HG03039 (cell line): ENCODE results near the gene SPRYD4.
"Not testable (repeated sequence)": the region's sequence is repeated elsewhere in the genome, so short reads cannot be mapped to it uniquely, and the experiment has no call there.

ENCODE experiments used
- ATAC-seq: cut with Tn5 transposase; IDR thresholded peaks from one replicate; pipeline ENCODE4 v1.9.1; 2021; ENCODE audit warnings: mild to moderate bottlenecking, moderate library complexity; ENCODE audit not compliant: unreplicated experiment

Gene SPRYD4

GRCh38 chr12:56476143-56476542, 7.8 kb downstream of the SPRYD4 start:
- no peak for ATAC-seq

DNA sequence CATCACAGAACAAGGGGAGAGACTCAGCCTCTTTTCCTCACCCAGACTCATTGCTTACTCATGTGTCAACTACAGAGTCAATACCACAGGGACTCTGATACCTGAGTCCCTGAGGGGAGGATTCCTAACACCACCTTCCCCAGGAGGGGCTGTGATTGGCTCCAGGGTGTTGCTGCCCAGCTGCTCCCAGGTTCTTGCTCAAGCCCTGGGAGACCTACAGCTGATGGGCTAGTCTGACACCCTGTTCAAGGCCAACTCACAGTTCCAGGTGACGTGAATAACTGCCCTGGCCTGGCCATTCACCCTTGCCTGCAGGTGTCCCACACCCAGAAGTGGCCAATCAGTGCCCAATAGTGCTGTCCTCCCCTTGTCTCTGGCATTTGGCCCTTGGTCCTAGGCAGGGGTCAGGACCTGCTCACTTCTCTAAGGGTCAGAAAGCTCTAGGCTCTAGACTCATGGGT, 8.6 kb downstream of the SPRYD4 start:
- ATAC-seq, result no peak

DNA sequence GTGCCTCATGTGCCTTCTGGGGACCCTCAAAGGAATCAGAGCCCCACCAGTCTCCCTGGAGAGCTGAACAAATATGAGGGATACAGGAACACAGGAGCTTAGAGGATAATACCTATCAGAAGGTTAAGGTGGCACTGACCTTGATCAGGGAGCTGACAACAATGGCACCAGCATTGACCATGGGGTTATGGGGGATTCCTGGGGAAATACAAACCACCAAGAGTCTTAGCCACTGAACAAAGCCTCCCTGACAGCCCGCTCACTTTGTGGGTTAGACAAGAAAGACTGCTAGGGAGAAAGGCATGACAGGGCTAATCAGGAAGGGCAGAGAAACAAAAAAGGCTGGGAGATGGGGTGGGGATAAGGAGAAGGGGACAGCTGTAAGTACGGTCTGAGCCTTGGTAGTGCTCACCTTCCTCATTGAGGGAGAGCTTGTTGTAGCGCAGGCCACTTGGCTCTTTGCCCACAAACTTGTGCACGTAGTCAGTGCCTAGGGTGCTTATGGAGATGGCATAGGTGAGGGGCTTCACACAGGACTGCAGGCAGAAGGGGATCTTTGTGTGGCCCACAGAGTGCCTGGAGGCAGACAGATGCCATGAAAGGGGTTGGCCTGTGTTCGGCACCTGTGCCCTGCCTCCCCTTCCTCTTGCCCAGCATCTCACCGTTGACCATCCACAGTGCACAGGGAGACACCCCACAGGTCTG, 9.3 kb downstream of the SPRYD4 start:
- ATAC-seq, result no peak

DNA sequence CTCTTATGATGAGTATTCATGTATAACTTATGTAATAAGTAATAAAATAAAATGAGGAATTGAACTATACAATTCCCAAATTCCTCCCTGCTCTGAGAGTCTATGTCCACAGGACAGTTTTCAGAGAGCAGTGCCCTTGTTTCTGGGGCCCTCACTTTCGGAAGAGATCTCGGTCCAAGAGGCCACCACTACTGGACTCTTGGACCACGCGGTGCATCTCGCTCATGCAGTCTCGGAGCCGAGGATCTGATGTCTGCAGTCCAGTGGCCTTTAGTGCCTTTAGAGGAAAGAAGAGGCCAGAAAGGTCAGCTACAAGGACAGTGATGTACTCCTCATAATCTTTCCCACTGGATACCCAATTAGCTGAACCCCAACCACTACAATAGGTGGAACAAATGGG, 11.2 kb downstream of the SPRYD4 start:
- no peak for ATAC-seq

- ATAC-seq, result no peak
These were observed 16.2 kb downstream of the SPRYD4 start for GRCh38 chr12:56484566-56484965.

- ATAC-seq, result no peak
These were observed 18.3 kb downstream of the SPRYD4 start for GRCh38 chr12:56486694-56487093.

GRCh38 chr12:56487448-56488040, 19.2 kb downstream of the SPRYD4 start:
- ATAC-seq, result peak; percentile 36

GRCh38 chr12:56488041-56488955, 19.9 kb downstream of the SPRYD4 start, which contains the start of gene GLS2:
GLS2 (minus strand) TSS chr12:56488161; CDS start chr12:56488118, 43 bp downstream.
- ATAC-seq, result peak; percentile 81

- no peak for ATAC-seq
These were observed 22.0 kb downstream of the SPRYD4 start for GRCh38 chr12:56490360-56490759.

DNA sequence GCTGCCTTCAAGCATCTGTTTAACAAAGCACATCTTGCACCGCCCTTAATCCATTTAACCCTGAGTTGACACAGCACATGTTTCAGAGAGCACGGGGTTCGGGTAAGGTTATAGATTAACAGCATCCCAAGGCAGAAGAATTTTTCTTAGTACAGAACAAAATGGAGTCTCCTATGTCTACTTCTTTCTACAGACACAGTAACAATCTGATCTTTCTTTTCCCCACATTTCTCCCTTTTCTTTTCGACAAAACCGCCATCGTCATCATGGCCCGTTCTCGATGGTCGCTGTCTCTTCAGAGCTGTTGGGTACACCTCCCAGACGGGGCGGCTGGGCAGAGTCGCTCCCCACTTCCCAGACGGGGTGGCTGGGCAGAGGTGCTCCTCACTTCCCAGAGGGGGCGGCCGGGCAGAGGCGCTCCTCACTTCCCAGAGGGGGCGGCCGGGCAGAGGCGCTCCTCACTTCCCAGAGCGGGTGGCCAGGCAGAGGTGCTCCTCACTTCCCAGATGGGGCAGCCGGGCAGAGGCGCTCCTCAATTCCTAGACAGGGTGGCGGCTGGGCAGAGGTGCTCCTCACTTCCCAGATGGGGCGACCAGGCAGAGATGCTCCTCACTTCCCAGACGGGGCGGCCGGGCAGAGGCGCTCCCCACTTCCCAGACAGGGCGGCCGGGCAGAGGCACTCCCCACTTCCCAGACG, 25.2 kb downstream of the SPRYD4 start:
- not testable (repeated sequence) for ATAC-seq

- ATAC-seq, result not testable (repeated sequence)
These were observed 25.7 kb downstream of the SPRYD4 start for GRCh38 chr12:56494106-56494415.

DNA sequence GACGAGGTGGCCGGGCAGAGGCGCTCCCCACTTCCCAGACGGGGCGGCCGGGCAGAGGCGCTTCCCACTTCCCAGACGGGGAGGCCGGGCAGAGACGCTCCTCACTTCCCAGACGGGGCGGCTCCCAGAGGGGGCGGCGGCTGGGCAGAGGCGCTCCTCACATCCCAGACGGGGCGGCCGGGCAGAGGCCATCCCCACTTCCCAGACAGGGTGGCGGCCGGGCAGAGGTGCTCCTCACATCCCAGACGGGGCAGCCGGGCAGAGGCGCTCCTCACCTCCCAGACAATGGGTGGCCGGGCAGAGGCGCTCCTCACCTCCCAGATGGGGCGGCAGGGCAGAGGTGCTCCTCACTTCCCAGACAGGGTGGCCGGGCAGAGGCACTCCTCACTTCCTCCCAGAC, 26.1 kb downstream of the SPRYD4 start:
- not testable (repeated sequence) for ATAC-seq

DNA sequence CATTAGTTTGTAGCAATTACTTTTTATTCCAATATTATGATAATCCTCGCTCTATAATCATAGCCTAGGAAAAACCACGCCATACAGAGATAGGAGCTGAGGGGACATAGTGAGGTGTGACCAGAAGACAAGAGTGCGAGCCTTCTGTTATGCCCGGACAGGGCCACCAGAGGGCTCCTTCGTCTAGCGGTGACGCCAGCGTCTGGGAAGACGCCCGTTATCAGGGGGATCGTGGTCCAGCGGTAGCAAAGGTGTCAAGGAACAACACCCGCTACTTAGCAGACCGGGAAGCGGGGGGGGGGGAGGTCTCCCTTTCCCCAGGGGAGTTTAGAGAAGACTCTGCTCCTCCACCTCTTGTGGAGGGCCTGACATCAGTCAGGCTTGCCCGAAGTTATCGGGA, 28.3 kb downstream of the SPRYD4 start:
- not testable (repeated sequence) for ATAC-seq

DNA sequence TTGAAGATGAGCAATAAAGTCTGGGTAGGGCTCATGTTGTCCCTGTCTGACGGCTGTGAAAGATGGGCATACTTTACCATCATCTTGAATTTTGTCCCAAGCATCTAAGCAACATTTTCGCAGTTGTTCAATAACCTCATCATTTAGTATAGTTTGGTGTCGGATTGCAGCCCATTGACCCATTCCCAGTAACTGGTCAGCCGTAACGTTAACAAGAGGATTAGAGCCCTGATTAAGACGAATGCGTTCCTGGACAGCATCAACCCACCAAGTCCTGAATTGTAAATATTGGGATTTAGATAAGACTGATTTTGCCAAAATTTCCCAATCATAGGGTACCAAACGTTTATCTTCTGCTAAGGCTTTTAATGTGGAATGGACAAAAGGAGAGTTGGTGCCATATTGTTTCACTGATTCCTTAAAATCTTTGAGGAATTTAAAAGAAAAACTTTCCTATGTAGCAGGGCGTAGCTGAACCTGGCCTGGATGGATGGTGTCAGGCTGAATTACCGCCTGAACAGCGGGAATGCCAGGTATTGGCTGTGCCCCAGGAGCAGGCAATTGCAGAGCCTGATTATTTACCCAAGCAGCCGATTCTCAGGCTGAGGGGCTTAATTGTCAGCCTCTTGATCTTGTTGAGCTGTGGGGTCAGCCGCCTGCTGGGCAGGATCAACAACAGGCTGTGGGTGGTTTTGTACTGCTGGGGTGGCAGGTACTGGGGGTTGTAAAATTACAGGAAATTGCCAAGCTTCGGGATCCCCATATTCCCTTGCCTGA, 29.9 kb downstream of the SPRYD4 start:
- ATAC-seq, result not testable (repeated sequence)

DNA sequence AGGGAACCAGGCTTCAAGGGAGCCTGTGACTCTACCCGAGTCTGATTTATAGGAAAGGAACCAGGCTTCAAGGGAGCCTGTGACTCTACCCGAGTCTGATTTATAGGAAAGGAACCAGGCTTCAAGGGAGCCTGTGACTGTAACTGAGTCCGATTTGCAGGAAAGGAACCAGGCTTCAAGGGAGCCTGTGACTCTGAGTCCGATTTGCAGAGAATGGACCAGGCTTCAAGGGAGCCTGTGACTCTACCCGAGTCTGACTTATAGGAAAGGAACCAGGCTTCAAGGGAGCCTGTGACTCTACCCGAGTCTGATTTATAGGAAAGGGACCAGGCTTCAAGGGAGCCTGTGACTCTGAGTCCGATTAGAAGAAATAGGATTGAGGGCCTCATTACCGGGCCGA, 31.1 kb downstream of the SPRYD4 start:
- not testable (repeated sequence) for ATAC-seq

DNA sequence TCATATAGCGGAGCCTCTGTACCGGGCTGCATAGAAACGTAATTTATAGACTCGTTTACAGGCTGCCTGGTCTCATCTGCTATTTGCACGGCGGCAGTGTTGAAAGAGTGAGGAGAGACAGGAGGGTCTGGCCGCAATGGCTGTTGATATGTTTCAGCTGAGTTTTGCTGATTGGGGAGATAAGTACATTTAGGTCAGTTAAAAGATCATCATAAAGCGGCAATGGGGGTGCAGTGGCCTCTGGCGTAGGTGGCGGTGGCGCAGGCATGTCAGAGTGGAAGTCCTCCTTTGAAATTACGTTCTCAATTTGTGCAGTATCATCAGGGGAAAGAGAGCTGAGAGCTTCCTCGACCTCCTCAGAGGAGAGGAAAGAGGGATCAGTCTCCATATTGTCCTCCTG, 31.5 kb downstream of the SPRYD4 start:
- not testable (repeated sequence) for ATAC-seq

DNA sequence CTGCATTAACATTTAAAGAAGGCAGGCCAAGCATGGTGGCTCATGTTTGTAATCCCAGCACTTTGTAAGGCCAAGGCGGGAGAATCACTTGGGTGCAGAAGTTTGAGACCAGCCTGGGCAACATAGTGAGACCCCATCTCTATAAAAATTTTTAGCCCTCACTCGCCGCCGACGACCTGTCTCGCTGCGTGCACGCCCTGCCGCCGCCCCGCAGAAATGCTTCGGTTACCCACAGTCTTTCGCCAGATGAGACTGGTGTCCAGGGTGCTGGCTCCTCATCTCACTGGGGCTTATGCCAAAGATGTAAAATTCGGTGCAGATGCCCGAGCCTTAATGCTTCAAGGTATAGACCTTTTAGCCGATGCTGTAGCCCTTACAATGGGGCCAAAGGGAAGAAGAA, 42.4 kb downstream of the SPRYD4 start:
- ATAC-seq, result no peak

DNA sequence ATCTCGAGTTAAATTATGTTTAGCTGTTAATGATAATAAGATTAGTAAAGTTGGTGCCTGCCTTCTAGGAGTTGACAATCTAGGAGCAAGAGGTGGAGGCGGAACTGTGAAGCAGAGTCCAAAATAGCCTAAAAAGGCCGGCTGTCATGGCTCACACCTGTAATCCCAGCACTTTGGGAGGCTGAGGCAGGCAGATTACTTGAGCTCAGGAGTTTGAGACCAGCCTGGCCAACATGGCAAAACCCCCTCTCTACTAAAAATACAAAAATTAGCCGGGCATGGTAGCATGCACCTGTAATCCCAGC, 45.6 kb downstream of the SPRYD4 start:
- not testable (repeated sequence) for ATAC-seq

DNA sequence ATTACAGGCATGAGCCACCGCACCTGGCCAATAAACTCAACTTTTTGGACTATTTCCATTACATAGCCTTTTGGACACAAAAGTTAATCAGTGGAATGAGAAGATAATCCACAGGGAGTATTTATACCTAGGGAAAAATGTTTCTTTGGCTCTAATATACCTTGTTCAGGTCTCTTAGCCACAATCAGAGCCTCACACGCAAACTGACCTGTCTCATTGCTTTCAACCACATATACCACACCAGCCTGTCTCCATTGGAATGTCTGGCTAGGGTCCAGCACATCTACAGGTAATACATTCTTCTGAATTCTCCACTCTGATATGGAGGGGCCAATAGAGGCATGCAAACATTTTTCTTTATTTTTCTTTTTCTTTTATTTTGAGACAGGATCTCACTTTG, 49.5 kb downstream of the SPRYD4 start:
- no peak for ATAC-seq

DNA sequence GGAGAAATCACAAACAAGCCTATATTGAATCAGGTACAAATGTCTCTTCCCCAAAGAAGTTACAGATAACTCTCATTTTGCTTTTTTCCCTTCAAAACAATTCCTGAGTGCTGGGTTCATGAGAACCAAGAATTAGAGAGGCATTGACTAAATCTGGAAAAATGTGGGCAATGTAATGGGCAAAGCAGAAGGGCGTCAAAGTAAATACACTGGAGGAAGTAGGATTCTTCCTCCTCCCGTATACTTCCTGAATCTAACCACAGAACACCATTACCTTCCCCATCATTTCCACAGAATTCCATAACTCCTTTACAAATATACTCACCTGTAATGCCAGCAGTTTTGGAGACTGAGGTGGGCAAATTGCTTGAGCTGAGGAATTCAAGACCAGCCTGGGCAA, 50.2 kb downstream of the SPRYD4 start:
- ATAC-seq, result no peak
